PFSK-1 (cell line): Measurements from ENCODE around the gene PTER.

ENCODE experiments used
- FOXP2 ChIP-seq: optimal IDR thresholded peaks from 2 replicates; pipeline ENCODE3; 2011; ENCODE audit warnings: borderline replicate concordance, control low read depth, inconsistent platforms; ENCODE audit not compliant: insufficient read depth; ENCODE audit errors: extremely low read length, extremely low read depth
- POLR2AphosphoS5 ChIP-seq: IDR thresholded peaks from 2 replicates; pipeline ENCODE4 v1.6.1; 2012; ENCODE audit warnings: low read depth, mild to moderate bottlenecking, control low read depth, low read length, moderate library complexity
- SIN3A ChIP-seq: IDR thresholded peaks from 2 replicates; pipeline ENCODE4 v1.6.1; 2012; ENCODE audit warnings: mild to moderate bottlenecking, low read length, moderate library complexity, borderline replicate concordance; ENCODE audit not compliant: insufficient read depth
- TAF1 ChIP-seq: IDR thresholded peaks from 2 replicates; pipeline ENCODE4 v1.6.1; 2012; ENCODE audit warnings: low read length, control low read depth, borderline replicate concordance; ENCODE audit not compliant: insufficient read depth
- TF ChIP-seq, protein P1 (sequence below), 2 experiments: IDR thresholded peaks; 2 replicates each; pipeline versions ENCODE4 v1.6.1 to v1.8.0; 2011 to 2012; ENCODE audit warnings: low read depth in 2 of 2, low read length in 2 of 2, control low read depth in 1 of 2, inconsistent platforms in 1 of 2, mild to moderate bottlenecking in 1 of 2, moderate library complexity in 1 of 2; ENCODE audit not compliant: insufficient read depth in 1 of 2

PTER gene

DNA sequence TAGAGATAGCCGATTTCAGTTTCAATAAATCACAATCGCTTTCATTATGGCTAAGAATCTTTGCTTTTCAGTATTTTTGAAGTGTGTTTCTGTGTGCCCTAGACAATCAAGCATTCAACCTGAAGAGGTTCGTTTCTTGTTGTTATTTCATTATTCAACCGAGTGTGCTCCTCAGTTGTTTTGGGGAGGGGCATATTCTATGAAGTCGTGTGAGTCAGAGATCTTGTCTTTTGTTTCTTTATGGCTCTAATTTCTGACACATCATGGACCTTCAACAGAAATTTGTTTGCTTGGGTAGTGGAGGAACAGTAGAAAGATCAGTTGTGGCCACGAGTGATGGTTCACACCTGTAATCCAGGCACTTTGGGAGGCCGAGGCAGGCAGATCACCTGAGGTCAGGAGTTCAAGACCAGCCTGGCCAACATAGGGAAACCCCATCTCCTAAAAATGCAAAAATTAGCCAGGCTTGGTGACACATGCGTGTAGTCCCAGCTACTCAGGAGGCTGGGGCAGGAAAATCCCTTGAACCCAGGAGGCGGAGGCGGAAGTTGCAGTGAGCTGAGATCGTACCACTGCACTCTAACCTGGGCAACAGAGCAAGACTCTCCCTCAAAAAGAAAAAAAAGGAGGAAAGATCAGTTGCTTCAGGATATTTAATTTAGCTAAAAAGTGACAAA lies 46.6 kb downstream of the PTER start:
- no peak for TF ChIP-seq TAF1
- TF ChIP-seq, protein P1, sequence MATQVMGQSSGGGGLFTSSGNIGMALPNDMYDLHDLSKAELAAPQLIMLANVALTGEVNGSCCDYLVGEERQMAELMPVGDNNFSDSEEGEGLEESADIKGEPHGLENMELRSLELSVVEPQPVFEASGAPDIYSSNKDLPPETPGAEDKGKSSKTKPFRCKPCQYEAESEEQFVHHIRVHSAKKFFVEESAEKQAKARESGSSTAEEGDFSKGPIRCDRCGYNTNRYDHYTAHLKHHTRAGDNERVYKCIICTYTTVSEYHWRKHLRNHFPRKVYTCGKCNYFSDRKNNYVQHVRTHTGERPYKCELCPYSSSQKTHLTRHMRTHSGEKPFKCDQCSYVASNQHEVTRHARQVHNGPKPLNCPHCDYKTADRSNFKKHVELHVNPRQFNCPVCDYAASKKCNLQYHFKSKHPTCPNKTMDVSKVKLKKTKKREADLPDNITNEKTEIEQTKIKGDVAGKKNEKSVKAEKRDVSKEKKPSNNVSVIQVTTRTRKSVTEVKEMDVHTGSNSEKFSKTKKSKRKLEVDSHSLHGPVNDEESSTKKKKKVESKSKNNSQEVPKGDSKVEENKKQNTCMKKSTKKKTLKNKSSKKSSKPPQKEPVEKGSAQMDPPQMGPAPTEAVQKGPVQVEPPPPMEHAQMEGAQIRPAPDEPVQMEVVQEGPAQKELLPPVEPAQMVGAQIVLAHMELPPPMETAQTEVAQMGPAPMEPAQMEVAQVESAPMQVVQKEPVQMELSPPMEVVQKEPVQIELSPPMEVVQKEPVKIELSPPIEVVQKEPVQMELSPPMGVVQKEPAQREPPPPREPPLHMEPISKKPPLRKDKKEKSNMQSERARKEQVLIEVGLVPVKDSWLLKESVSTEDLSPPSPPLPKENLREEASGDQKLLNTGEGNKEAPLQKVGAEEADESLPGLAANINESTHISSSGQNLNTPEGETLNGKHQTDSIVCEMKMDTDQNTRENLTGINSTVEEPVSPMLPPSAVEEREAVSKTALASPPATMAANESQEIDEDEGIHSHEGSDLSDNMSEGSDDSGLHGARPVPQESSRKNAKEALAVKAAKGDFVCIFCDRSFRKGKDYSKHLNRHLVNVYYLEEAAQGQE (IDR thresholded peaks at IDR 0.05; ENCODE audit: insufficient read depth in 1 of 2, low read depth in 2 of 2, low read length in 2 of 2) = no peak
- TF ChIP-seq FOXP2 = no peak
- TF ChIP-seq SIN3A = no peak
- TF ChIP-seq POLR2AphosphoS5 = no peak

- no peak for TF ChIP-seq POLR2AphosphoS5
- TF ChIP-seq SIN3A = no peak
- no peak for TF ChIP-seq TAF1
- TF ChIP-seq FOXP2 = no peak
- TF ChIP-seq, protein P1 (IDR thresholded peaks at IDR 0.05; ENCODE audit: insufficient read depth in 1 of 2, low read depth in 2 of 2, low read length in 2 of 2) = no peak
Measured at GRCh38 chr10:16490511-16490910, 53.7 kb downstream of the PTER start.

DNA sequence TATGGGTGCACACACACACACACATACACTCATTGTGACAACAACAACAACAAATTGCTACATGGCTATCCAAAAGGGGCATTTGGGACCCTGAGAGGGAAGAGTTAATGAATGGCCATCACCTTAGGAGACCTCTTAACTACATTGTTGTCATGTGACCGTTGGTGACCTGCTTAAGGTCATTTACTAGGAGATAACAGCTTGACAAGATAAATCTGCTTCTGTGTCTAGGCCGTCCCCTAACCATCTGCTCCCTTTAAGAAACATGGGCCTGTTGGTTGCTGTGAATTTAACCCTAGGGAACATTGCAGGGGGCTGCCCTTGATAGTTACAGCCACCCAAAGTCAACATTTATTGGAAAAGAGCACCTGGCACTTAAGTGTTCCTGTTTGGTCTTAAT lies 55.1 kb downstream of the PTER start:
- TF ChIP-seq FOXP2 = no peak
- no peak for TF ChIP-seq TAF1
- TF ChIP-seq POLR2AphosphoS5 = no peak
- TF ChIP-seq SIN3A = no peak
- TF ChIP-seq, protein P1 (IDR thresholded peaks at IDR 0.05; ENCODE audit: insufficient read depth in 1 of 2, low read depth in 2 of 2, low read length in 2 of 2) = no peak

GRCh38 chr10:16493884-16494536 lies 57.2 kb downstream of the PTER start:
- TF ChIP-seq SIN3A = no peak
- no peak for TF ChIP-seq FOXP2
- TF ChIP-seq, protein P1 (IDR thresholded peaks at IDR 0.05; ENCODE audit: insufficient read depth in 1 of 2, low read depth in 2 of 2, low read length in 2 of 2) = no peak
- TF ChIP-seq POLR2AphosphoS5 = no peak
- no peak for TF ChIP-seq TAF1
